Breast epithelium (tissue), 4 donors: ENCODE data around the gene SPOP. TPM values are rescaled to one million over a fixed set of nuclear protein-coding genes. Genes with fewer than 3 reads are reported as not detected.
"Not testable (repeated sequence)": the region's sequence is repeated elsewhere in the genome, so short reads cannot be mapped to it uniquely, and the experiment has no call there.

Experiments
- DNase-seq, 2 donors: peaks; one replicate each; pipeline ENCODE4 v3.0.0-alpha.2; 2019; ENCODE audit warnings: low spot score in 2 of 2
- H3K27ac ChIP-seq, 2 donors: fragments of 200-600 bp; sonication (generic) in 1 of 2; one replicate each; pipeline ENCODE4 v1.5.1; 2016 to 2019; ENCODE audit warnings: mild to moderate bottlenecking in 1 of 2
- H3K27me3 ChIP-seq, 2 donors: fragments of 200-600 bp; sonication (generic) in 1 of 2; one replicate each; pipeline versions ENCODE4 v1.5.1 to v1.6.0; 2017 to 2019; ENCODE audit warnings: control low read depth in 1 of 2, mild to moderate bottlenecking in 1 of 2
- H3K36me3 ChIP-seq: fragments of 200-600 bp; one replicate; pipeline ENCODE4 v1.5.1; 2019
- H3K4me1 ChIP-seq, 2 donors: fragments of 200-600 bp; sonication (generic); one replicate each; pipeline ENCODE4 v1.5.1; 2016 to 2019; ENCODE audit warnings: control low read depth in 1 of 2
- H3K4me3 ChIP-seq, 3 donors: fragments of 200-600 bp; sonication (generic); 1 replicate in 2 of 3; 2 replicates in 1 of 3; pipeline ENCODE4 v1.5.1; 2016 to 2019; ENCODE audit warnings: mild to moderate bottlenecking in 3 of 3, moderate library complexity in 2 of 3
- H3K9me3 ChIP-seq, 2 donors: fragments of 200-600 bp; sonication (generic) in 1 of 2; one replicate each; pipeline ENCODE4 v1.5.1; 2016 to 2019; ENCODE audit warnings: control low read depth in 1 of 2
- CTCF ChIP-seq, 3 donors: fragments of 450-650 bp; IDR thresholded peaks; one replicate each; pipeline ENCODE4 v1.5.1; 2016 to 2017; ENCODE audit warnings: antibody characterized with exemption in 3 of 3, mild to moderate bottlenecking in 3 of 3, moderate library complexity in 3 of 3
- POLR2A ChIP-seq: fragments of 450-650 bp; IDR thresholded peaks from one replicate; pipeline ENCODE4 v1.6.1; 2016; ENCODE audit warnings: antibody characterized with exemption, mild to moderate bottlenecking, moderate library complexity
- POLR2AphosphoS5 ChIP-seq, 3 donors: sonication (generic); formaldehyde crosslinking; IDR thresholded peaks; one replicate each; pipeline ENCODE4 v1.6.1; 2017; ENCODE audit warnings: antibody characterized with exemption in 3 of 3
- intact Hi-C: fragments of 100-400 bp; cut with DNase I; formaldehyde crosslinking; loops from one replicate; pipeline ENCODE4 v1.15.1; 2023; ENCODE audit warnings: low total_unique reads
- total RNA-seq, 3 donors: library from RNA; depleted of rRNA; stranded (reverse); fragments of >200 nt; gene quantifications; one replicate each; pipeline ENCODE4 v1.1.0, GENCODE V29; 2016

The SPOP gene
- total RNA-seq, 3 donors from 2014 or later: 48.3 to 73.8 (median 55.4) TPM

GRCh38 chr17:49553676-49554335, 124.1 kb downstream of the SPOP start:
- H3K27me3 ChIP-seq: no peaks in the 10 kb centered on the region
- peaks cover 0 to 7% of the 10 kb centered on the region in 2 donors for H3K4me1 ChIP-seq
- no peaks in the 10 kb centered on the region for H3K36me3 ChIP-seq
- no peak overlapping the region for H3K27ac ChIP-seq
- no peaks in the 10 kb centered on the region for H3K9me3 ChIP-seq
- no peak overlapping the region for H3K4me3 ChIP-seq
- TF ChIP-seq POLR2AphosphoS5 (IDR thresholded peaks at IDR 0.05) (no peak), CTCF (IDR thresholded peaks at IDR 0.05) (no peak), POLR2A (no peak)
- no peak for DNase-seq
- intact Hi-C loops: loop anchor here (5.0 to 10.0 kb wide), 2 partner anchors 237 to 441 kb away; partner anchors contain the start of gene DLX3

DNA sequence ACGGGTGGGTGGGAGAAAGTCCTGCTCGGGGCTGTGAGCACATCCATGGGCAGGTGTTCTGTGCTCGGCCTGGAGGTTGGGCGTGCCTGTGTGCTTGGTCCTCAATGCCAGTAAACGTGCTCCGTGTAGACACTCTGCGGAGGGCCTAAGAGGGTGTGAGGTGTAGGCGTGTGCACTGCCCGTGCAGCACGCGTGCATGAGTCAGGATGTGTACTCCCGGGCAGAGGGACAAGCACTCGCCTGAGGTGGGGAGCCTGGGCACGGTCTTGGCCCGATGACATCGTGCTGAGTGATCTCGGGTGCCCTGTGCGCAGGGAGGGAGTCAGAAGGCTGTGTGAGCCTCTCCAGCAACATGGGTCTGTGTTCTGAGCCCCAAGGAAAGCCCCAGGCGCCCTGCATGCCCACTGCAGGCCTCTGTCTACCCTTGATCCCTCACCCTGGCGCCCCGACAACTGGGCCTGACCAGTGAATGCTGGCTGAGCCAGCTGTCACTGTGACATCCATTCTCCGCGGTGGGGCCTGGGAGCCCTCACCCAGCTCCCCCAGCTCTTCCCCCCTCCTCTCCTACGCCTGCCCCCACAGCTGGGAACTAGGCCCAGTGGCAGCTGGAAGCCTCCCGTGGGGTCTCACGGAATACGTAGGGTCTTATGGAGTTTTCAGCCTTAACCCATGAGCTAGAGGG, 125.7 kb downstream of the SPOP start:
- no peak overlapping the region for H3K27ac ChIP-seq
- no peaks in the 10 kb centered on the region for H3K36me3 ChIP-seq
- no peaks in the 10 kb centered on the region for H3K27me3 ChIP-seq
- no peak overlapping the region for H3K4me3 ChIP-seq
- H3K9me3 ChIP-seq: no peaks in the 10 kb centered on the region
- TF ChIP-seq CTCF (IDR thresholded peaks at IDR 0.05) (no peak), POLR2AphosphoS5 (IDR thresholded peaks at IDR 0.05) (no peak), POLR2A (no peak)
- H3K4me1 ChIP-seq: peaks cover 0 to 16% of the 10 kb centered on the region in 2 donors
- intact Hi-C loops: loop anchor here (5.0 to 10.0 kb wide), 2 partner anchors 235 to 443 kb away; partner anchors contain the start of gene DLX3
- DNase-seq: no peak

GRCh38 chr17:49551221-49552069, 126.5 kb downstream of the SPOP start:
- DNase-seq: no peak
- peaks cover 0 to 16% of the 10 kb centered on the region in 2 donors for H3K4me1 ChIP-seq

GRCh38 chr17:49550764-49551163, 127.1 kb downstream of the SPOP start:
- not testable (repeated sequence) for H3K27ac ChIP-seq

More at GRCh38 chr17:49551221-49552069, 126.5 kb downstream of the SPOP start:
- Histone ChIP-seq H3K36me3 (no peaks in the 10 kb centered on the region), H3K27ac (no peak overlapping the region), H3K27me3 (no peaks in the 10 kb centered on the region), H3K9me3 (no peaks in the 10 kb centered on the region), H3K4me3 (no peak overlapping the region)
- no peak for TF ChIP-seq POLR2AphosphoS5 (IDR thresholded peaks at IDR 0.05)
- TF ChIP-seq CTCF (IDR thresholded peaks at IDR 0.05): no peak
- no peak for TF ChIP-seq POLR2A
- intact Hi-C loops: loop anchor here (5.0 to 10.0 kb wide), 2 partner anchors 234 to 443 kb away; partner anchors contain the start of gene DLX3

More at GRCh38 chr17:49550764-49551163, 127.1 kb downstream of the SPOP start:
- not testable (repeated sequence) for DNase-seq, H3K4me1 ChIP-seq, H3K27me3 ChIP-seq, H3K4me3 ChIP-seq, H3K9me3 ChIP-seq, H3K36me3 ChIP-seq
- intact Hi-C loops: loop anchor here (5.0 to 10.0 kb wide), 2 partner anchors 233 to 444 kb away; partner anchors contain the start of gene DLX3
